Suprapubic skin (tissue), 4 donors: ENCODE data around the gene PROKR1. TPM values are rescaled to one million over a fixed set of nuclear protein-coding genes. Genes with fewer than 3 reads are reported as not detected.

Experiments
- DNase-seq, 2 donors: peaks; one replicate each; pipeline ENCODE4 v3.0.0-alpha.2; 2019; ENCODE audit warnings: low spot score in 2 of 2
- H3K27ac ChIP-seq: fragments of 200-600 bp; sonication (generic); one replicate; pipeline ENCODE4 v1.5.1; 2019
- H3K27me3 ChIP-seq: fragments of 200-600 bp; sonication (generic); one replicate; pipeline ENCODE4 v1.5.1; 2019
- H3K36me3 ChIP-seq: fragments of 200-600 bp; sonication (generic); one replicate; pipeline ENCODE4 v1.5.1; 2019
- H3K4me1 ChIP-seq: fragments of 200-600 bp; sonication (generic); one replicate; pipeline ENCODE4 v1.5.1; 2019
- H3K4me3 ChIP-seq: fragments of 200-600 bp; sonication (generic); one replicate; pipeline ENCODE4 v1.5.1; 2019; ENCODE audit warnings: mild to moderate bottlenecking
- H3K9me3 ChIP-seq: fragments of 200-600 bp; sonication (generic); one replicate; pipeline ENCODE4 v1.5.1; 2019
- CTCF ChIP-seq, 2 donors: fragments of 200-600 bp in 1 of 2; fragments of 450-650 bp in 1 of 2; sonication (generic) in 1 of 2; IDR thresholded peaks; one replicate each; pipeline ENCODE4 v1.5.1; 2016 to 2019; ENCODE audit warnings: antibody characterized with exemption in 2 of 2, mild to moderate bottlenecking in 1 of 2, moderate library complexity in 1 of 2
- EP300 ChIP-seq: sonication (generic); formaldehyde crosslinking; IDR thresholded peaks from one replicate; pipeline ENCODE4 v1.6.1; 2017; ENCODE audit warnings: antibody characterized with exemption
- POLR2A ChIP-seq, 2 donors: fragments of 450-650 bp; IDR thresholded peaks; one replicate each; pipeline ENCODE4 v1.6.1; 2017; ENCODE audit warnings: antibody characterized with exemption in 2 of 2, mild to moderate bottlenecking in 2 of 2, moderate library complexity in 2 of 2
- POLR2AphosphoS5 ChIP-seq, 3 donors: sonication (generic); formaldehyde crosslinking; IDR thresholded peaks; one replicate each; pipeline ENCODE4 v1.6.1; 2017; ENCODE audit warnings: antibody characterized with exemption in 3 of 3
- WGBS: methylation state at CpG from one replicate; pipeline ENCODE4 v1.1.5; 2018; 5-methylcytosine and 5-hydroxymethylcytosine counted together
- total RNA-seq, 4 donors: library from RNA; depleted of rRNA; stranded (reverse); fragments of >200 nt; gene quantifications; one replicate each; pipeline ENCODE4 v1.1.0, GENCODE V29; 2016

PROKR1 gene
- total RNA-seq, 4 donors from 2014 or later, result 0.13 to 0.24 TPM; not detected in 2

GRCh38 chr2:68643874-68644485 lies 601 bp downstream of the PROKR1 start:
- DNase-seq, result no peak
- peak overlapping the region; percentile 59 for H3K4me3 ChIP-seq
- peaks cover 54% of the 10 kb centered on the region for H3K27me3 ChIP-seq
- H3K27ac ChIP-seq, result no peak overlapping the region
- WGBS, result 20% methylated on average over 15 of the region's 17 CpGs
- no peaks in the 10 kb centered on the region for H3K9me3 ChIP-seq
- TF ChIP-seq POLR2A (IDR thresholded peaks at IDR 0.05) (no peak), POLR2AphosphoS5 (IDR thresholded peaks at IDR 0.05) (no peak), EP300 (no peak)
- H3K36me3 ChIP-seq, result no peaks in the 10 kb centered on the region
- H3K4me1 ChIP-seq, result peaks cover 14% of the 10 kb centered on the region

- Histone ChIP-seq H3K9me3 (no peaks in the 10 kb centered on the region), H3K36me3 (no peaks in the 10 kb centered on the region), H3K4me3 (no peak overlapping the region), H3K27me3 (peaks cover 54% of the 10 kb centered on the region), H3K27ac (no peak overlapping the region), H3K4me1 (peaks cover 14% of the 10 kb centered on the region)
- DNase-seq, result no peak
- no peak for TF ChIP-seq POLR2AphosphoS5 (IDR thresholded peaks at IDR 0.05)
- no peak for TF ChIP-seq POLR2A (IDR thresholded peaks at IDR 0.05)
- TF ChIP-seq EP300, result no peak
- TF ChIP-seq CTCF (IDR thresholded peaks at IDR 0.05), result no peak
These were observed 2.1 kb downstream of the PROKR1 start for GRCh38 chr2:68645523-68645922.

- no peaks in the 10 kb centered on the region for H3K36me3 ChIP-seq
- no peak overlapping the region for H3K27ac ChIP-seq
- TF ChIP-seq POLR2A (IDR thresholded peaks at IDR 0.05) (no peak), CTCF (IDR thresholded peaks at IDR 0.05) (no peak), POLR2AphosphoS5 (IDR thresholded peaks at IDR 0.05) (no peak), EP300 (no peak)
- peaks cover 14% of the 10 kb centered on the region for H3K4me1 ChIP-seq
- peaks cover 53% of the 10 kb centered on the region for H3K27me3 ChIP-seq
- WGBS, result 95% methylated on average over 3 of the region's 3 CpGs
- no peak overlapping the region for H3K4me3 ChIP-seq
- no peak for DNase-seq
- H3K9me3 ChIP-seq, result no peaks in the 10 kb centered on the region
These were observed 2.9 kb downstream of the PROKR1 start for GRCh38 chr2:68646303-68646702.

- no peak for DNase-seq
- H3K27ac ChIP-seq, result no peak overlapping the region
- 93% methylated on average over 1 of the region's 1 CpG for WGBS
- peaks cover 22% of the 10 kb centered on the region for H3K27me3 ChIP-seq
- TF ChIP-seq CTCF (IDR thresholded peaks at IDR 0.05), result no peak
- no peak for TF ChIP-seq POLR2A (IDR thresholded peaks at IDR 0.05)
- TF ChIP-seq EP300, result no peak
- no peak for TF ChIP-seq POLR2AphosphoS5 (IDR thresholded peaks at IDR 0.05)
- H3K4me3 ChIP-seq, result no peak overlapping the region
- H3K36me3 ChIP-seq, result no peaks in the 10 kb centered on the region
- H3K4me1 ChIP-seq, result no peaks in the 10 kb centered on the region
- no peaks in the 10 kb centered on the region for H3K9me3 ChIP-seq
These were observed 7.3 kb downstream of the PROKR1 start for GRCh38 chr2:68650645-68651044.

- TF ChIP-seq EP300 (no peak), POLR2A (IDR thresholded peaks at IDR 0.05) (no peak)
- H3K9me3 ChIP-seq, result no peaks in the 10 kb centered on the region
- 71% methylated on average over 9 of the region's 9 CpGs for WGBS
- H3K27me3 ChIP-seq, result peaks cover 3% of the 10 kb centered on the region
- DNase-seq, result no peak
- H3K27ac ChIP-seq, result no peak overlapping the region
- H3K4me1 ChIP-seq, result no peaks in the 10 kb centered on the region
- H3K36me3 ChIP-seq, result no peaks in the 10 kb centered on the region
- no peak overlapping the region for H3K4me3 ChIP-seq
These were observed 9.7 kb downstream of the PROKR1 start for GRCh38 chr2:68653034-68653433.

GRCh38 chr2:68653538-68653982 lies 10.2 kb downstream of the PROKR1 start:
- Histone ChIP-seq H3K36me3 (no peaks in the 10 kb centered on the region), H3K27ac (no peak overlapping the region), H3K27me3 (peaks cover 3% of the 10 kb centered on the region), H3K9me3 (no peaks in the 10 kb centered on the region), H3K4me1 (no peaks in the 10 kb centered on the region), H3K4me3 (no peak overlapping the region)
- 50% methylated on average over 10 of the region's 10 CpGs for WGBS
- TF ChIP-seq EP300, result no peak
- TF ChIP-seq CTCF (IDR thresholded peaks at IDR 0.05), result no peak
- TF ChIP-seq POLR2AphosphoS5 (IDR thresholded peaks at IDR 0.05), result no peak
- TF ChIP-seq POLR2A (IDR thresholded peaks at IDR 0.05), result no peak
- no peak for DNase-seq
